Fibroblast of skin of left quadriceps (primary cell): Measurements from ENCODE around the gene XKR8.

ENCODE experiments used
- DNase-seq, 2 experiments: peaks; one replicate each; pipeline ENCODE4 v3.0.0-alpha.2; 2013; ENCODE audit warnings: low read depth in 2 of 2

XKR8 gene

DNA sequence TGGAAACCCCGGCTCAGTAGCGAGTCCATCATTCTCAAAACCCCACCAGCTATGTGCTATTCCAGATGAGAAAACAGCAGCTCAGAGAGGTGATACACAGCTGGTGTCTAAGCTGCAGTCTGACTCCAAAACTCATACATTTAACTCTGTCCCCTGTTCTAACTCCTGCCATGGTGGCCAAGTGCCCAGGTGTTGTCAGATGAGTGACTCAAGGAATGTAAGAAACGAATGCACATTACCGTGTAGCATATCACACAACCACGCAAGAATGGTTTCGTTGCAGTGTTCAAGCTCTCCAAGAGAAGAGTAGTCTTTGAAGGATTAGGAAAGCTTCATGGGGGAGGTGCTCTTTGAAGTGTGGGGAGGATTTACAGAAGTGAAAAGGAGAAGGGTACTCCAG lies 4.7 kb upstream of the XKR8 start:
- DNase-seq, result no peak

DNA sequence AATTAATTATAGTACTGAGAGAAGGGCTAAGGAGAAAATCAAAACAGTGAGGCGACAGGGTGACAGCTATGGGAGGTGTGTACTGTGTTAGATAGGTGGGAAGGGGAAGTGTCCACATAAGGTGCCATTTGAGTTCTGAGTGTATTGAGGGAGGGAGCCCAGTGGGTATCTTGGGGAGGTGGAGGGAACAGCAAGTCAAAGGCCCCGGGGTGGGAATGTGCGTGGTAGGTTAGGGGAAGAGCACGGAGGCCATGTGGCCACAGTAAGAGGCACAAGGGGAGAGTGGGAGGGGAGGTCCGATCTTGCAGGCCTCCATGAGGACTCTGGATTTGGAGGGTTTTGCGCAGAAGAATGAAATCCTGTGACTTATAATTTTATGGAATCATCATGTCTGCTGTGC lies 3.0 kb upstream of the XKR8 start:
- DNase-seq, result no peak

DNA sequence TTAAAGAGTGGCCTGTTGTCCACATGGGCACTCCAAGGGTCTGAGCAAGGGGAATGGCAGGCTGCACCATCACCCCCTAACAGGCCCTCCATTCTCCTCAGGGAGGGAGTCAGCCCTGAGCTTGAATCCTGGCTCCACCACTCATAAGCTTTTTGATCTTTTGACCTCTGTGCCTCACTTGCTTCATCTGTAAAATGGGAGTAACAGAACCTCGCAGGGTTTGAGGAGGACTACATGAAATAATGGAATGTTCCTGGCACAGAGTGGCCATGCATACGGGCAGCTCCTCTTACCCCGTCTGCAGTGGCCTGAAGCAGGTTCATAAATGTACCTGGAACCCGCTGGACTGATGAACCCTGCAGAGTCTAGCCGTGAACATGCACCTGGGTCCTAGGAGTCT lies 2.1 kb upstream of the XKR8 start:
- no peak for DNase-seq

DNA sequence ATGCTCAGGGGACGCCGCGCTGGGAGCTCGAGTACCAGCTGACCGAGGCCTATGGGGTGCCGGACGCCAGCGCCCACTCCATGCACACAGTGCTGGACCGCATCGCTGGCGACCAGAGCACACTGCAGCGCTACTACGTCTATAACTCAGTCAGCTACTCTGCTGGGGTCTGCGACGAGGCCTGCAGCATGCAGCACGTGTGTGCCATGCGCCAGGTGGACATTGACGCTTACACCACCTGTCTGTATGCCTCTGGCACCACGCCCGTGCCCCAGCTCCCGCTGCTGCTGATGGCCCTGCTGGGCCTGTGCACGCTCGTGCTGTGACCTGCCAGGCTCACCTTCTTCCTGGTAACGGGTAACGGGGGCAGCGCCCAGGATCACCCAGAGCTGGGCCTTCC lies 1.3 kb upstream of the XKR8 start:
- DNase-seq, result no peak

GRCh38 chr1:27960762-27961645 lies 1.2 kb downstream of the XKR8 start:
- no peak for DNase-seq

- no peak for DNase-seq
Observed at GRCh38 chr1:27961646-27962221, 2.0 kb downstream of the XKR8 start.

- no peak for DNase-seq
Observed at GRCh38 chr1:27963393-27963792, 3.6 kb downstream of the XKR8 start.

DNA sequence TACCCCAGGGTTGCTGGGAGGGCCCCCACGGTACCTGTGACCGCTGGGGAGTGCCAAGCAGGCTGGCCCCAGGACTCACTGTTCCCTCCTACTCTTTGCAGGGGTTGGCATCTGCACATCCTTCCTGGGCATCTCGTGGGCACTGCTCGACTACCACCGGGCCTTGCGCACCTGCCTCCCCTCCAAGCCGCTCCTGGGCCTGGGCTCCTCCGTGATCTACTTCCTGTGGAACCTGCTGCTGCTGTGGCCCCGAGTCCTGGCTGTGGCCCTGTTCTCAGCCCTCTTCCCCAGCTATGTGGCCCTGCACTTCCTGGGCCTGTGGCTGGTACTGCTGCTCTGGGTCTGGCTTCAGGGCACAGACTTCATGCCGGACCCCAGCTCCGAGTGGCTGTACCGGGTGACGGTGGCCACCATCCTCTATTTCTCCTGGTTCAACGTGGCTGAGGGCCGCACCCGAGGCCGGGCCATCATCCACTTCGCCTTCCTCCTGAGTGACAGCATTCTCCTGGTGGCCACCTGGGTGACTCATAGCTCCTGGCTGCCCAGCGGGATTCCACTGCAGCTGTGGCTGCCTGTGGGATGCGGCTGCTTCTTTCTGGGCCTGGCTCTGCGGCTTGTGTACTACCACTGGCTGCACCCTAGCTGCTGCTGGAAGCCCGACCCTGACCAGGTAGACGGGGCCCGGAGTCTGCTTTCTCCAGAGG lies 6.8 kb downstream of the XKR8 start:
- no peak for DNase-seq

DNA sequence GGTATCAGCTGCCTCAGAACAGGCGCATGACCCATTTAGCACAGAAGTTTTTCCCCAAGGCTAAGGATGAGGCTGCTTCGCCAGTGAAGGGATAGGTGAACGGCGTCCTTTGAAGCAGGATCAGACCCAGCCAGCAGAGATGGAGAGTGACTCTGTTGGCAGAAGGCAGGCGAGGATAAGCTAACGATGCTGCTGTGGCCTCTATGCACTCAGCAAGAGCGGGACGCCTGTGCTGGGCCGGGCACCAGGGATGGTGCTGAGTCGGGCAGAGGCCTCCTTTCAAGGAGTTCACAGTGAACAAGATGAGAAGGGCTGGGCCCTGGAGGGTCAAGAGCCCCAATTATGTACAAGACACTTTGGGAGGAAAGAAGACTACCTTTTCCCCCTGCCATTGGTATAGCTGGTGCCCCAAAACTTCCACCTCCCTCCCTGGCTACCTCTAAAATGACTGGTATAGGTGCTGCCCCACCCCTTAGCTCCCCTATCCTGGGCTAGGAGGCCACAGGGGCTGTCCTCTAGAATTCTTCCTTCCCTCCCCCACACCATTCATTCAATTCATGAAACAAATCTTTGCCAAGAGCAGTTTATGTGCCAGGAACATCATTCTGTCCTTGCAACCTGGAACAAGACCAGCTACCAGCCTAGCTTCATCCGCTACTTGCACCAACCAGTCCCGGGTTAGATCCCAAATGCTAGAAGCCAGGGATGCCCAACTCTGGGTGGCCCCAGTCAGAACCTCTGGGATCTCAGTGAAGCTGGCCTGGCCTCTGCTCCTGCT lies 7.5 kb downstream of the XKR8 start:
- DNase-seq, result no peak

GRCh38 chr1:27967884-27968466 lies 8.2 kb downstream of the XKR8 start:
- no peak for DNase-seq

DNA sequence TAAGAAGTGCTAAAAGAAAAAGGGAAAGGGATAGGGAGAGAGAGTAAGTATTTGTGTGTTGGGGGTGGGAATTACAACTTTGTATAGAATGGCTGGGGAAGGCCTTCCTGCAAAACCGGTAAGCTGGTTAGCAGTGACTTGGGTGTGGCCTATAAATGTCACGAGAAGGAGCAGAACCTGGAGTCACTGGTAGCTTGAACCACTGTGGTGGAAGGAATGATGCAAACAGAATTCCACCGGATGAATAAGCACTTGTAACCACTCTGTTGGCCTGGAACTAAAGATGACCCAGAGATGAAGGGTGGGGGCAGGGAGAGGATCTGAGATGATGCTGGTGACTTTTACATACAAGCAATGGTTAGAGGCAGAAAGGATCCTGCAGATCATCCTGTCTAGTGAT lies 8.9 kb downstream of the XKR8 start:
- DNase-seq, result peak; percentile 41 to 42

DNA sequence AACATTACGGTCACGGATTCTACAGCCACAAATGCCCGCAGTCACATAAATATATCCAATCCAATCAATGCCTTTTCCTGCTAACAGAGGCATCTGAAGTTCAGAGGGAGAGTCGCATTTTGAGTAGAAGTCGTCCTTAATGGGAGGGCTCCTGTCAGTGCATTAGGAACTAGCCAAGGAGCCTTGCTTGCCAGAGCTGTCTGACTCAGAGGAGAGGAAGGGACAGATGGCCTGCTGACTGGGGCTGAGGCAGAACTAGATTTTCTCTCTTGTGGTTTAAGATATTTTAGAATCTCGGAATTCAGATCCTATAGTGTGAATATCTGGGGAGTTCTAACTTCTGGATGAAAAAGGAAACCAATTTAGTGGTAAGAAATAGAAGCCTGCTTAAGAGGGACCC lies 10.6 kb downstream of the XKR8 start:
- DNase-seq, result peak; percentile 39 to 42

GRCh38 chr1:27971674-27972073 lies 11.9 kb downstream of the XKR8 start:
- DNase-seq, result no peak

- DNase-seq, result no peak
Observed at GRCh38 chr1:27972141-27972540, 12.4 kb downstream of the XKR8 start.

- DNase-seq, result no peak
Observed at GRCh38 chr1:27973771-27974416, 14.1 kb downstream of the XKR8 start.

DNA sequence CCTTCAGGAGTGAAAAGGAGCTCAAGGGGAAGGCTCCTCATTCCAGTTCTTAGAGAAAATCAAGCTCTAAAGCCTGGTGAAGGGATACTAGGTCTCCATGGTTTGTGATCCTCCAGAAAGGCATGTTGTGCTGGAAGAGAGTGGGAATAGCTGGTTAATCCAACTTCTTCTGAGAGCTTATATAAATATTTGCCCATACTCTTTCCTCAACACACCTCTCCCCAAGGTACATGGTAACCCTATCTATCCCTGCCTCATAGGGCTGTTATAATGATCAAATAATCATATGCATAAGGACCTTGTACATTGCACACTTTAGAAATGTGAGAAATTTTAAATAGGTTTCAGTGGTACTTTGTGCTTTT lies 14.6 kb downstream of the XKR8 start:
- no peak for DNase-seq

GRCh38 chr1:27979151-27979858 lies 19.5 kb downstream of the XKR8 start:
- DNase-seq, result peak; percentile 23 to 28

- DNase-seq, result no peak
Observed at GRCh38 chr1:27979859-27980201, 20.1 kb downstream of the XKR8 start.

DNA sequence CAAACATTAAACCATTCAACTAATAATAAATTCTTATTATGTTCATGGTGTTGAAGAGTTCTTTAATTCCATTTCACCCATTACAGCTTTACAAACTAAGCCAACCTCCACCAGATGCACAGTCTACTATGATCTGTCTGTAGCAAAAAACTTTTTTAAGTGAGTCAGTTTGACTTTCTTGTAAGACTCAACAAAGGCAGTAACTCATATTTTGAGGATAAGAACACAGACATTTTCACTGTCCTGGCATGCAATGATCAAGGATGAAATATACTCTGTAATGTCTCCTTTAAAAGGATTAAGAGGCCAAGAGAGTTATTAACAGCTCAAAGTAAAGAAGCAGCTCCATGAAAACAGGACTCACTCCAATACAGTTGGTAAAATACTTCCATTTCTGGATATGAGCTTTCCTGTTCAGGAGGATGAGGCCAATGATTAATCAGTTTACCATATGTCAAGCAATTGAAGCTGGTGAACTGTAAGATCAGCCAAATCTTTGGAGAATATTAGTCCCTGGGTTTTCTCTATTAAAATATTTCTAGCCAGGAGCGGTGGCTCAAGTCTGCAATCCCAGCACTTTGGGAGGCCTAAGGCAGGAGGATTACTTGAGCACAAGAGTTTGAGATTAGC lies 20.6 kb downstream of the XKR8 start:
- no peak for DNase-seq

- no peak for DNase-seq
Observed at GRCh38 chr1:27981145-27981544, 21.4 kb downstream of the XKR8 start.
